Hepatocyte (in vitro differentiated cells): Measurements from ENCODE around the gene NDUFV2.

Source experiments
- EZH2 ChIP-seq: fragments of 200-600 bp; sonication (generic); IDR thresholded peaks from 2 replicates; pipeline ENCODE4 v1.6.1; 2016; ENCODE audit warnings: antibody characterized with exemption, mild to moderate bottlenecking, borderline replicate concordance
- TF ChIP-seq, protein P1 (sequence below): fragments of 200-600 bp; sonication (generic); IDR thresholded peaks from 2 replicates; pipeline ENCODE4 v1.5.1; 2016; ENCODE audit warnings: antibody characterized with exemption, mild to moderate bottlenecking; ENCODE audit not compliant: poor library complexity

DNA sequence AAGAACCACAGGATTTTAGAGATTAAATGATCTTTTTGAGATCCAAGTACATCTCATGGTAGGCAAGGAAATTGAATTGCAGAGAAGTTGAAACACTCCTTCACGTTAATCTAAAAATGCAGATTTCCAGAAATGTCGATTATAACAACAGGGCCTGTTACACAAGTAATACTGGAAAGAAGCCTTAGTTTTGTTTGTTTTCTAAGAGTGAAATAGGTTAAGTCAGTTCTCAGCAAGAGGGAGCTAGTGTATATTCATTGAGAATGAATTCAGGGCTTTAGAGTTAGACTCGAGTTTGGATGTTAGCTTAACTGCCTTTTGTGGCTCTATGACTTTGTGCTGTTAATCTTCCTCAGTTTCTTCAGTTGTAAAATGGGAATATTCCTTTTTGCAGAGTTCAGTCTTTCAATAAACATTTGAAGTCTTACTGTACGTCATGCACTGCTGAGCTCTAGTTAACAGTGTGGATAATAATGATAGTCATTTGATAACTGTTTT lies 926 bp downstream of the NDUFV2 start:
- TF ChIP-seq, protein P1, sequence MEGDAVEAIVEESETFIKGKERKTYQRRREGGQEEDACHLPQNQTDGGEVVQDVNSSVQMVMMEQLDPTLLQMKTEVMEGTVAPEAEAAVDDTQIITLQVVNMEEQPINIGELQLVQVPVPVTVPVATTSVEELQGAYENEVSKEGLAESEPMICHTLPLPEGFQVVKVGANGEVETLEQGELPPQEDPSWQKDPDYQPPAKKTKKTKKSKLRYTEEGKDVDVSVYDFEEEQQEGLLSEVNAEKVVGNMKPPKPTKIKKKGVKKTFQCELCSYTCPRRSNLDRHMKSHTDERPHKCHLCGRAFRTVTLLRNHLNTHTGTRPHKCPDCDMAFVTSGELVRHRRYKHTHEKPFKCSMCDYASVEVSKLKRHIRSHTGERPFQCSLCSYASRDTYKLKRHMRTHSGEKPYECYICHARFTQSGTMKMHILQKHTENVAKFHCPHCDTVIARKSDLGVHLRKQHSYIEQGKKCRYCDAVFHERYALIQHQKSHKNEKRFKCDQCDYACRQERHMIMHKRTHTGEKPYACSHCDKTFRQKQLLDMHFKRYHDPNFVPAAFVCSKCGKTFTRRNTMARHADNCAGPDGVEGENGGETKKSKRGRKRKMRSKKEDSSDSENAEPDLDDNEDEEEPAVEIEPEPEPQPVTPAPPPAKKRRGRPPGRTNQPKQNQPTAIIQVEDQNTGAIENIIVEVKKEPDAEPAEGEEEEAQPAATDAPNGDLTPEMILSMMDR: peak; percentile 27
- TF ChIP-seq EZH2: no peak
